ENCODE results near the gene DIPK1B. TPM values are rescaled to one million over a fixed set of nuclear protein-coding genes. Genes with fewer than 3 reads are reported as not detected.

DIPK1B gene
- polyA plus RNA-seq, 3 donors: 0.10 TPM; not detected in 2

DNA sequence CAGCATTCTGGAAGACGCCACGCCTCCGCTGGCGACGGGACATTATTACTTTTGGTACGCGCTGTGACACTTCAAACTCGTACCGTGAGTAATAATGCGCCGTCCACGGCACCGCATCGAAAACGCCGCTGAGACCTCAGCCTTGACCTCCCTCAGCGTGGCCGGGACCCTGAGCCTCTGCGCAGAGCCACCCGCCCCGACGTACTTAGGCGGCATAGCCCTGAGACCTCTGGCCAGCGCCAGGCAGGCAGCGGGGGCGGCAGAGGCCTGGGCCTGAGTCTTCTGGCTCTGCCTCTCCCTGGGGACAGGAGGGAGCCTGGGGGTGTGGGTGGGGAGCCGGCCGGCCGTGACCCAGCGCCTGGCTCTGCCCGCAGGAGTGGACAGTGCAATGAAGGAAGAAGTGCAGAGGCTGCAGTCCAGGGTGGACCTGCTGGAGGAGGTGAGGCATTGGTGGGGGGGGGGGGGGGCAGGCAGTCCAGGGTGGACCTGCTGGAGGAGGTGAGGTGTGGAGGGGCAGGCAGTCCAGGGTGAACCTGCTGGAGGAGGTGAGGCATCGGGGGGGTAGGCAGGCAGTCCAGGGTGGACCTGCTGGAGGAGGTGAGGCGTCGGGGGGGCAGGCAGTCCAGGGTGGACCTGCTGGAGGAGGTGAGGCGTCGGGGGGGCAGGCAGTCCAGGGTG is 41.7 kb upstream of the DIPK1B start:
- Mint-ChIP-seq H3K4me1 (peaks cover 4% of the 10 kb centered on the region), H3K27me3 (ENCODE audit: low read depth in 3 of 3) (peaks cover 27 to 43% (median 31%) of the 10 kb centered on the region in 3 donors), H3K9me3 (peaks cover 0 to 5% (median 0%) of the 10 kb centered on the region in 7 donors), H3K36me3 (peaks cover 12 to 20% of the 10 kb centered on the region in 2 donors), H3K4me3 (no peak overlapping the region), H3K27ac (no peak overlapping the region)
- Histone ChIP-seq H3K27ac (ENCODE audit: low read depth in 1 of 2, low read length in 2 of 2) (no peak overlapping the region), H4K20me1 (ENCODE audit: insufficient read depth, low read length) (peaks cover 40% of the 10 kb centered on the region), H3K4me3 (replicated peaks in 1 of 3; ENCODE audit: low read depth in 2 of 3, low read length in 3 of 3) (no peak overlapping the region), H3K4me1 (ENCODE audit: control insufficient read depth in 1 of 2, insufficient read depth in 2 of 2, low read length in 2 of 2) (peaks cover 0 to 12% of the 10 kb centered on the region in 2 donors), H3K9me3 (replicated peaks in 1 of 2; ENCODE audit: control insufficient read depth in 1 of 2, insufficient read depth in 1 of 2, low read length in 2 of 2) (no peaks in the 10 kb centered on the region), H3K27me3 (ENCODE audit: control insufficient read depth in 2 of 2, insufficient read depth in 2 of 2, low read length in 2 of 2) (peaks cover 12 to 37% of the 10 kb centered on the region in 2 donors), H3K4me2 (replicated peaks; ENCODE audit: extremely low read depth, low read length, poor library complexity, severe bottlenecking) (no peak overlapping the region), H3K79me2 (ENCODE audit: insufficient read depth, low read length) (no peaks in the 10 kb centered on the region), H3K9ac (ENCODE audit: insufficient read depth, low read length, poor library complexity, severe bottlenecking) (no peak overlapping the region), H2AFZ (ENCODE audit: insufficient read depth, low read depth, low read length, poor library complexity, severe bottlenecking) (no peak overlapping the region), H3K36me3 (replicated peaks in 1 of 2; ENCODE audit: control insufficient read depth in 1 of 2, insufficient read depth in 2 of 2, low read length in 2 of 2) (peaks cover 24 to 30% of the 10 kb centered on the region in 2 donors)
- intact Hi-C loops (cut with micrococcal nuclease): no loop called here
- 86% methylated on average over 27 of the region's 36 CpGs for WGBS (ENCODE audit: insufficient coverage)
- TF ChIP-seq, protein P1, sequence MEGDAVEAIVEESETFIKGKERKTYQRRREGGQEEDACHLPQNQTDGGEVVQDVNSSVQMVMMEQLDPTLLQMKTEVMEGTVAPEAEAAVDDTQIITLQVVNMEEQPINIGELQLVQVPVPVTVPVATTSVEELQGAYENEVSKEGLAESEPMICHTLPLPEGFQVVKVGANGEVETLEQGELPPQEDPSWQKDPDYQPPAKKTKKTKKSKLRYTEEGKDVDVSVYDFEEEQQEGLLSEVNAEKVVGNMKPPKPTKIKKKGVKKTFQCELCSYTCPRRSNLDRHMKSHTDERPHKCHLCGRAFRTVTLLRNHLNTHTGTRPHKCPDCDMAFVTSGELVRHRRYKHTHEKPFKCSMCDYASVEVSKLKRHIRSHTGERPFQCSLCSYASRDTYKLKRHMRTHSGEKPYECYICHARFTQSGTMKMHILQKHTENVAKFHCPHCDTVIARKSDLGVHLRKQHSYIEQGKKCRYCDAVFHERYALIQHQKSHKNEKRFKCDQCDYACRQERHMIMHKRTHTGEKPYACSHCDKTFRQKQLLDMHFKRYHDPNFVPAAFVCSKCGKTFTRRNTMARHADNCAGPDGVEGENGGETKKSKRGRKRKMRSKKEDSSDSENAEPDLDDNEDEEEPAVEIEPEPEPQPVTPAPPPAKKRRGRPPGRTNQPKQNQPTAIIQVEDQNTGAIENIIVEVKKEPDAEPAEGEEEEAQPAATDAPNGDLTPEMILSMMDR (IDR thresholded peaks at IDR 0.05): no peak
- DNase-seq: no peak

DNA sequence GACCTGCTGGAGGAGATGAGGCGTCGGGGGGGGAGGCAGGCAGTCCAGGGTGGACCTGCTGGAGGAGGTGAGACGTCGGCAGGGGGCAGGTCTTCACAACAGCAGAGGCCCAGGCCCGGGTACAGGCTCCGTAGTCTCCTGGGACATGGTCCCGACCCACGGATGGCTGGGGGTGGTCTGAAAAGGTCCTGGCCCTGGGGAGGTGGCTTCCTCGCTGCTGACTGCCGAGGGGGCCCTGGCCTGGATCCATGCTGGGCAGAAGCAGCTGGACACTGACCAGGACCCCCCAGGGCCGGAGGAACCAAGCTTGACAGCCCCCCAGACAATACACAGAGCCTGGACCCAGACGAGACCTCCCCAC is 41.1 kb upstream of the DIPK1B start:
- H3K4me1 ChIP-seq (ENCODE audit: control insufficient read depth in 1 of 2, insufficient read depth in 2 of 2, low read length in 2 of 2): peaks cover 0 to 8% of the 10 kb centered on the region in 2 donors
- no peak overlapping the region for H3K4me2 ChIP-seq (replicated peaks; ENCODE audit: extremely low read depth, low read length, poor library complexity, severe bottlenecking)
- peaks cover 12 to 37% of the 10 kb centered on the region in 2 donors for H3K27me3 ChIP-seq (ENCODE audit: control insufficient read depth in 2 of 2, insufficient read depth in 2 of 2, low read length in 2 of 2)
- no peak for DNase-seq
- no peak overlapping the region for H2AFZ ChIP-seq (ENCODE audit: insufficient read depth, low read depth, low read length, poor library complexity, severe bottlenecking)
- intact Hi-C loops (cut with micrococcal nuclease): no loop called here
- Mint-ChIP-seq H3K9me3 (peaks cover 0 to 5% (median 0%) of the 10 kb centered on the region in 7 donors), H3K36me3 (peaks cover 12 to 24% of the 10 kb centered on the region in 2 donors), H3K4me3 (no peak overlapping the region), H3K27me3 (ENCODE audit: low read depth in 3 of 3) (peaks cover 27 to 43% (median 31%) of the 10 kb centered on the region in 3 donors), H3K4me1 (peaks cover 4% of the 10 kb centered on the region), H3K27ac (no peak overlapping the region)
- TF ChIP-seq, protein P1 (IDR thresholded peaks at IDR 0.05): no peak
- no peaks in the 10 kb centered on the region for H3K9me3 ChIP-seq (replicated peaks in 1 of 2; ENCODE audit: control insufficient read depth in 1 of 2, insufficient read depth in 1 of 2, low read length in 2 of 2)
- H3K79me2 ChIP-seq (ENCODE audit: insufficient read depth, low read length): no peaks in the 10 kb centered on the region
- H3K27ac ChIP-seq (ENCODE audit: low read depth in 1 of 2, low read length in 2 of 2): no peak overlapping the region
- H3K9ac ChIP-seq (ENCODE audit: insufficient read depth, low read length, poor library complexity, severe bottlenecking): no peak overlapping the region
- WGBS (ENCODE audit: insufficient coverage): 80% methylated on average over 8 of the region's 12 CpGs
- peaks cover 29 to 35% of the 10 kb centered on the region in 2 donors for H3K36me3 ChIP-seq (replicated peaks in 1 of 2; ENCODE audit: control insufficient read depth in 1 of 2, insufficient read depth in 2 of 2, low read length in 2 of 2)
- H3K4me3 ChIP-seq (replicated peaks in 1 of 3; ENCODE audit: low read depth in 2 of 3, low read length in 3 of 3): no peak overlapping the region
- H4K20me1 ChIP-seq (ENCODE audit: insufficient read depth, low read length): peaks cover 45% of the 10 kb centered on the region

All from CD14-positive monocyte (primary cell).